Measurements from ENCODE around the gene RPAP3.

DNA sequence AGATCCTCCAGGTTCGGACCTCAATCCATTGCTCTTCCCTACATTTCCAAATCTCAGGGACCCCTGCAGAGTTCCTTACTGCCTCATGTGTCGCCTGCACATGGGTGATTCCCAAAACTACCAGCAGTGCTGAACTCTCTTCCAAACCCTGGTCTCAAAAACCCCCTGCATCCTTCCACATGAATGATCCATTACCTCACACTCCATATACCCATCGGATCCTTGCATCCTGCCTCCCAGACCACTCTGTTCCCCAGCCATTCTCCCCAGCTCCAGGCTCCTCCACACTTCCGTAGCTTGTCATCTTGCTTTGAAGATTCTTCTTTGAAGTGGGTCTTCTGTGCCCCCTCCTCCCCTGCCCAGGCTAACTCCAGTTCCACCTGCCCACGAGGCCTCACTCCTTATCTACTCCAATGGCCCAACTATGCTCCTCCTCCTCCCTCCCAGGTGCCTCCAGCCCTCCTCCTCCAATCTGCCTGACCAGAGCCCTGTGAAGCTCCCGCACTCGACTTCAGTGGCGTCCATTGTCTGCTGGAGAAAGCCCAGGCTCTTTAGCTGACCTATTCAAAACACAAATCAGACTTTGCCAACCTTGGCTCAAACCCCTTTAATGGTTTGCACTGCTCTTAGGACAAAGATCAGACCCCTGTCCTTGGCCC lies 39.1 kb upstream of the RPAP3 start:
- TF ChIP-seq, protein P1, sequence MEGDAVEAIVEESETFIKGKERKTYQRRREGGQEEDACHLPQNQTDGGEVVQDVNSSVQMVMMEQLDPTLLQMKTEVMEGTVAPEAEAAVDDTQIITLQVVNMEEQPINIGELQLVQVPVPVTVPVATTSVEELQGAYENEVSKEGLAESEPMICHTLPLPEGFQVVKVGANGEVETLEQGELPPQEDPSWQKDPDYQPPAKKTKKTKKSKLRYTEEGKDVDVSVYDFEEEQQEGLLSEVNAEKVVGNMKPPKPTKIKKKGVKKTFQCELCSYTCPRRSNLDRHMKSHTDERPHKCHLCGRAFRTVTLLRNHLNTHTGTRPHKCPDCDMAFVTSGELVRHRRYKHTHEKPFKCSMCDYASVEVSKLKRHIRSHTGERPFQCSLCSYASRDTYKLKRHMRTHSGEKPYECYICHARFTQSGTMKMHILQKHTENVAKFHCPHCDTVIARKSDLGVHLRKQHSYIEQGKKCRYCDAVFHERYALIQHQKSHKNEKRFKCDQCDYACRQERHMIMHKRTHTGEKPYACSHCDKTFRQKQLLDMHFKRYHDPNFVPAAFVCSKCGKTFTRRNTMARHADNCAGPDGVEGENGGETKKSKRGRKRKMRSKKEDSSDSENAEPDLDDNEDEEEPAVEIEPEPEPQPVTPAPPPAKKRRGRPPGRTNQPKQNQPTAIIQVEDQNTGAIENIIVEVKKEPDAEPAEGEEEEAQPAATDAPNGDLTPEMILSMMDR (conservative IDR thresholded peaks at IDR 0.05; ENCODE audit: low read length) = no peak
- TF ChIP-seq EZH2phosphoT487 (IDR thresholded peaks at IDR 0.05; ENCODE audit: borderline replicate concordance, low read depth, low read length) = no peak
